ENCODE data around the gene NLGN4X.

Gene NLGN4X

DNA sequence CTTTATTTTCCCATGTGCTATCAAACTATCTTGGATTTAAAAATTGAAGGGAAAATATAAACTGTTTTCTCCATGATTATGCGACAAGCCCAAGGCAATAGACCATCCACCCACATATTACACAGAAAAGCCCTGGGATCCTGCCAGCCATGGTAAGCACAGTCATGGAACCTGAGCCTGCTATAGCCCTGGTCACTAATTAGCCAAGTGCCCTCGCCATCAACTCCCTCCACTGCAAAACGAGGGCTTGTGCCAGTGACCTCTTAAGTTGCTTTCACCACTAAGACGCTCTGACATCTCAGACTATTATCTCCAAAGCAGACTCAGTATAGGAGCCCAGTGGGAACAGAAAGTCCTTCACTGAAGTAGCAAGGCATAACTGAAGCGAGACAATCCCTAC, 69.2 kb downstream of the NLGN4X start:
- peak in 3 of 51 donors; percentile 0 to 2 (median 1) for DNase-seq

DNA sequence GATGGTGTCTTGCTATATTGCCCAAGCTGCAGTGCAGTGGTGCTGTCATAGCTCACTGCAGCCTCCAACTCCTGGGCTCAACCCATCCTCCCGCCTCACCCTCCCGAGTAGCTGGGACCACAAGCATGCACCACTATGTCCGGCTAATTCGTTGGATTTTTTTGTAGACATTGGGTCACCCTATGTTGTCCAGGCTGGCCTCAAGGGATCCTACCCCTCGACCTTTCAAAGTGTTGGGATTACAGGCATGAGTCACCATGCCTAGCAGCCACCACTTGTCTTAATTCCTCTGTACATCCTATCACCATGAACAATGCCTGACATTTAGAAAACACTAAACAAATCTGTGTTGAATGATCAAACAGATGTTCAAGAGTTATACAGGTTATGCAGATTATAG, 76.7 kb downstream of the NLGN4X start:
- DNase-seq, result no peak

DNA sequence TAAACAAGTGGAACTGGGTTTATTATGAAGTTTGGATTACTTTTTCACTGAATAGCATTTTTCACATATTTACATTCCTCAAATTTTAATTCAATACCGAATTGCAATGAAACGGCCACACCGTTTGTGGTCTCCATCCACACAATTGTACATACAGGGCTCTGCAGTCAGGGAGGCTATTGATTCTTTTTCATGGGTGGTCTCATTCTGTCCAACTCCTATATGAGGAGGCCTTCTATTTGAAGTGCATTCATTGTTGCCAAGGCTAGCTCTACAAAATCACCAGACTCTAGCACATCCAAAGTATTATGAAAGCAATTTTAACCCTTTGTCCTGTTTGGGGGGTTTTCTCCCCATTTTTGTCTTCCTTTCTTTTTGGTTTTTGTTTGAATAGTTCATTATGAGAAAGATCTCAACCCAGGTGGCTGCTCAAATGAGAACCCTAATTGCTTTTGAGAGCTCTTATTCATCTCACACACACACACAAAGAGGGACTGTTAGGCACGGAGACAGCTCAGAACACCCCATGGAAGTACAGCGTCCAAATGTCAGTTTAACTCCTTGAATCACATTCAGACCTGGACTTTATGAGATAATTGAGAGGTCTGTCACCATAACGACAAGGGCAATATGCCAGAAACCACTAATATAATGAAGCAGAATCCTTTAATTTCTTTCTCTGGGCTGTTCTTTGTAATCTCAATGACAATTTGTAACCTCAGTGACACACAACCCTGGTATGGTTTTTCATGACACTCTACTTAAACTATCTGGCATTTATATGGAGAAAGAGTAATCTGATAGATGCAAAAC, 79.4 kb downstream of the NLGN4X start:
- DNase-seq, result no peak

DNA sequence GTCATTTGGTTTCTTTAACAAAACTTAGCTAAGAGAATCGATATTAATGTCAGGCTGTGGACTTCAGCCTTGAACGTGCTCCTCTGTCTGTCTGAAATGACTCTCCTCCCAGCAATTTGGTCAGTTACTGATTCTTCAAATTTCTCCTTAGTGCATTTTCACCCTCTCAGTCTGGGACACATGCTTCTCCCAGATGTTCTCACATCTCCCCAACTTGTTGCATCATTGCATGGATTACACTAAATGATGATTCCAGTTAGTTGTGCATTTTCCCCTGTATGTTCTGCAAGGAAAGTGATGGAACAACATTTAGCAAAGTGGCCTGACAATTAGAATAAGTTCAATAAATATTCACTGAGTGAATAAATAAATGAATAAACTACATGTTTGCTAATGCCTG, 94.4 kb downstream of the NLGN4X start:
- DNase-seq, result no peak

DNA sequence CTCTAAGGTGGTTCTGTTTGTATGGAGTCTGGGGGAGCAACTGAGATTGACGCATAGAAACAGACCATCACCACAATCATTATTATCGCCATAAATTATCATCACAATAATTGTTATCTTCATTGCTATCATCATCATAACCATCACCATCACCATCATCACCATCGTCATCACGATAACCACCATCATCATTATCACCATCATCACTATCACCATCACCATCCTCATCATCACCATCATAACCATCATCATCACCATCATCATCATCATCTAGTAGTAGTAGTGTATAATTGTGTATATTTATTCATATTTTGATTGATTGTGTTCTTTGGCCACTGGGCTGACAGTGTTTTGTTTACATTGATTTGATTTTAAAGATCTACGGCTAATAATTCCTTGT, 95.7 kb downstream of the NLGN4X start:
- DNase-seq, result no peak

DNA sequence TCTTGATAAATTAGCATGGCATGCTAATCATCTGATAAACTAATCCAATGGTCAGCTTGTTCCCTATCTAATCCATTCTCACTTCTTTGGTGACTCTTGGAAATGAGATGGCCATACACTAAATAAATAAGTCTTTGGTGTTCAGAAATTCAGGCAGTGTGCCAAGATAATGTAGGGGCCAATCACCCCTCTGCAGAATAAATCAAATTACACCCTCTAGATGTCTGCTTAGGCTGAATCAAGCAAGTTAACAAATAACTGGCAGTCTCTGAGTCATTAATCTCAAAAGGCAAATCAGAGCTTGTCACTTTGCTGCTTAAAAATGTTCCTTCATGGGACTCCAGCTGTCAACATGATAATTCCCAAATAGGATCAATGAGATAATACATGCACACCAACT, 97.4 kb downstream of the NLGN4X start:
- DNase-seq, result no peak

DNA sequence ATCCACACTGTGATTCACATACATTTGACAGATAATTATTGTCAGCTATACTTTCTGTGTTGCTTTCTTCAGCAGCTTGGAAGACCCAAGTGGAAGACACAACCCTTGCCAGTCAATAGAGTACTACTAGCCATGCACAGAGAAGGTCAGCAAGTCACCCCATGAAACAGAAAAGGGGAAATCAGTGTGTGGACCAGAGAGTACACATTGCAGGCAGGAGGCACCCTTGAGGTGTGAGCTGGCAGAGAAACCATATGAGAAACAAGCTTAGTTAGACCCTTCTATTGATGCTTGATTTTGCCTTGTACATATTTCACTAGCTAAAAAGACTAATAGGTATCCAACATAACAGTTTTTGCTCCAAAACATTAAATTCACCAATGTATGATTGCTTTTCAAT, 99.5 kb downstream of the NLGN4X start:
- DNase-seq, result no peak

DNA sequence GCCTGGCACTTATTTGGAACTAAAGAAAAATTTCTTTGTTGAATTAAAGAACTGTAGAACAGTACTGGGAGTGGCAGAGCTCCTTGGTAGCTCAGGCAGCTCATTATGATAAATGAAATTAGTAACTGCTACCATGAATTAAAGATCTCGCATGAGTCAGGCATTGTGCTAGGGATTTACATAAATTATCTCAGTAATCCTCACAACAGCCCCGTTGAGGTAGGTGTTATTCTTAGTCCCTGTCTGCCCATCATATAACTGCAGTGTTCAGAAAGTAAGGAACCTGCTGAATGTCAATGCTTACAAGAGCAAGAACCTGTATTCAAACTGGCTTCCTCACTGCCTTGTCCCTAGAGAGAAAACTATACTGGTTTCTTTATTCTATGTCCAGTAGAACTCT, 108.3 kb downstream of the NLGN4X start:
- no peak for DNase-seq

DNA sequence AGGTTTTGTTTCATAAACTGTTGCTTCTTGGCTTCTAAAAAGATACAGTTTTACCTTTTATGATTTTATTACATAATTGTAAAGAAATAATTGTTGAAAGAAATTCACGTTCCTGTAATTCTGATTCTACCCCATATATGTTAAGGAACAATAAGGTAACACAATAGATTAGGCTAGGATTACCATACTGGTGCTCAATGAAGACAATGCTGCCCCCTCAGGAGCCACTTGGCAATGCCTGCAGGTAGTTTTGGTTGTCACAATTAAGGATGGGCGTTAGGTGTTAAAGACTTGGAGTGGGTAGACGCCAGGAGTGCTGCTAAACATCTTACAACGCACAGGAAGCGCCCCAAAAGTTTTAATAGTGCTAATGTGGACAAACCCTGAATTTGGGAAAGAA, 133.2 kb downstream of the NLGN4X start:
- DNase-seq, result no peak

DNA sequence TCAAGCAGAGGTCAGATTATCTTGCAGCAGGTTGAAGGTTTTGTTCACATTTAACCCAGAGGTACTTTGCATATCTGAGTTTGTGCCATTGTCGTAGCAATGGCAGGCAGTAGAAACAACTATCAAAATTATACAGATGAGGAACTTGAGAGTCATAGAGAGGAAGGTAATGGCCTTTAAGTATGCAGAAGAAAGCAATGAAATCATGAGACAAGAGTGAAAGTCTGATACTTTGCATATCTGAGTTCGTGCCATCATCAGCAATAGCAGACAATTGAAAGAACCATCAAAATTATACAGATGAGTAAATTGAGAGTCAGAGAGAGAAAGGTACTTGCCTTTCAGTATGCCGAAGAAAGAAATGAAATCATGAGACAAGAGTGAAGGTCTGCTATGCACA, 154.1 kb downstream of the NLGN4X start:
- no peak for DNase-seq

DNA sequence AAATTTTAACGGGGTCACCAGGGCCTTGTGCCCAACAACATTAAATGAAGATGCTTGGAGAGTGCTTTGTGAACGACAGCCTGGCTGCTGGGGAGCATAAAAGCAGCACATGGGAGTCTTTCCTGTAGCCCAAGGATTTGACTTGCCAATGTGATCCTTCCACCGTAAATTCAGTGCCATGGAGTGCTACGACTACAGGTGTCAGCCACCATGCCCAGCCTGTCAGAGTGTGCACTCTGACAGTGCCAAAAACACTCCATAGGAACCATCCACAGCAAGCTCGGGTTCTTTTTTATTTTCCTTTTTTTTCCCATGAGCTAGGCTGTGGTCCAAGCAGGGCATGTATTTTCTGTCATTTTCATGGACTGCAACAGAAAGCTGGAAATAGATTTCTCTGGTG, 156.9 kb downstream of the NLGN4X start:
- DNase-seq, result no peak

DNA sequence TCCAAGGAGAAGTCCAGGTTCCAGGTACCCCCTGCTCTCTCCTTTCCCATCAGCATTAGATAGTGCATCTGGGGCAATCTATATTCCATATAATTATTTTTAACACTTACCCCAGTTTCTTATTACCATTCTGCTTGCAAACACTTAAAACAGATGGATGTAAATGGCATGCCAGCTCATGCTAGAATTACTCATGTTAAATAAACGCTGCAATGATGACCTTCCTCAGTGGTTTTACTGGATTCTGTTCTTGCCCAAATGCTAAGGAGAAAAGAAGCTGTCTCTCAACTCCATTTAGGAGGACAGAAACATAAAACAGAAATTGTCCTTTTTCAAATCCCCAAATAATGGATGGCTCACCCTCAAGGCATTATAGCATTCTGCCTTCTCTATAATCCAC, 161.1 kb downstream of the NLGN4X start:
- DNase-seq, result no peak

DNA sequence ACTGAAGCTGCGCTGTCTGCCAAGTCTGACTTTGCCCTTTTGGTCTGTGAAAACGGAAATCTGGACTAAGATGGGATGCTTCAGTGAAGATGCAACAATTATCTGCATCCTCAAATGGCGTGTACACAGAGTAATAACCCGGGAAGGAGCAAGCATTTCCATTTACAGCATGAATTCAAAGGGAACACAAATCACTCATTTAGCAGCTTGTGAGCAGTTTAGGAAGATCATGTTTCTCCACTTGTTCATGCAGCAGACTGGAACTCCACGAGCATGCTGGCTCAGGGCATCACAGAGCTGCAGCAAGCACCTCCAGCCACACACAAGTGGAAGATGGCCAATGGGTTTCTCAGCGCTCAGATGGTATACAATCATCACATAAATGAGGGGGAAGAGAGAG, 175.5 kb downstream of the NLGN4X start:
- DNase-seq, result peak in 2 of 51 donors; percentile 0 to 13

DNA sequence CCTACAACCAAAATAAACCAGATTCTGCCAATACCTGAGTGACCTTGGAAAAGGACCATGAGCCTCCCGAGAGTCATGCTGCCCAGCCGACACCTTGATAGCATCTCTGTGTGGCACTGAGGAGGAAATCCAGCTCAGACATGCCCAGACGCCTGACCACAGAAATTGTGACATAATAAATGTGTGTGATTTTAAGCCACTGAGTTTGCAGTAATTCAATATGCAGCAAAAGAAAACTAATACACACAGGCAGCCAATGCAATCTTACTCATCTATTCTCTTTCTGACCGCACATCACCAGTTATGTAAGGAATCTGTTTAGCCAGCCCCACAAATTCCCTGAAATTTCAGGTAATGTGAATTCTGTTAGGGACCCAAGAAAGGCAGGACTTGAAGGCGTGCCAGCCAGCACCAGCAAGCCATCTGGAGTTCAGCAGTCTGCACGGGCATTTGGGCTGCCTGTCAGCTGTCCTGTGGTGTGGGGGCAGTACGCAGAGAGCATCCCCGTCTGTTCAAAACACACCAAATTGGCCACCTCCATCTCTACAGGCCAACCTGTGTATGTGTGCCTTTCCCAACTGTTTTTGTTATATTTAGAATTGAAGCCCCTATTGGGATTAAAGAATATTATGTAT, 176.4 kb downstream of the NLGN4X start:
- DNase-seq, result peak in 2 of 51 donors; percentile 1 to 4

DNA sequence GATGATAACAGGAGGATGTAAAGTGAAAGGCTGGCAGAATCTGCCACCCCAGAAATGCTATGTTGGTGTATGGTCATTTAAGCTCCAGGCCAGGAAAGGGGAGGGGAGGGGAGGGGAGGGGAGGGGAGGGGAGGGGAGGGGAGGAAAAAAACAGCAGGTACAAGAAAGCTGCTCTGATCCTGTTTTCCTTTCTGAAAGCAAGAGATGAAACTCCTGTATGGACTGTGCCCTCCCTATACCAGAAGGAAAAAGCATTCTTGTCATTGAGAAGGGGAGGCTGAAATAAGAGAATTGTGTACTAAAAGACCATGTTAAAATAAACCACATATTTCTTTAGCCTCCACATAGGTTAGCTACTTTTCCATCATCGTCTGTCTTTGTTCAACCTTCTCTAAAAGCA, 179.5 kb downstream of the NLGN4X start:
- no peak for DNase-seq

DNA sequence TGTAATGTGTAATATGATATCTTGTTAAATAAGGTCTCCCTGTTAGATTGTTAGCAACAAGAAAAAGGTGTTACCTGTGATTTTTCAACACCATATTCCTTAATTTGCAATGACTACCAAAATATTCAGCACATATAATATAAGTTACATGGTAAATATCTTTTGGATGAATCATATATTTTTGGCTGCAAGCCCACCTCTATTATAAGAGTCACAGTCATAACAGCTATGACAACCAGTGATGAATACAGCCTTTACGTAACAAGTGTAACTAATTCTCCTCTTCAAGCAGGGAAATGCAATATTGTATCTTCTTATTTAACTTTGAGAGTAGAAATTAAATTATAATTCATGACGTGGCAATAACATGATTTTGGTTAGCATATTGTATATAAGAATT, 187.0 kb downstream of the NLGN4X start:
- no peak for DNase-seq

DNA sequence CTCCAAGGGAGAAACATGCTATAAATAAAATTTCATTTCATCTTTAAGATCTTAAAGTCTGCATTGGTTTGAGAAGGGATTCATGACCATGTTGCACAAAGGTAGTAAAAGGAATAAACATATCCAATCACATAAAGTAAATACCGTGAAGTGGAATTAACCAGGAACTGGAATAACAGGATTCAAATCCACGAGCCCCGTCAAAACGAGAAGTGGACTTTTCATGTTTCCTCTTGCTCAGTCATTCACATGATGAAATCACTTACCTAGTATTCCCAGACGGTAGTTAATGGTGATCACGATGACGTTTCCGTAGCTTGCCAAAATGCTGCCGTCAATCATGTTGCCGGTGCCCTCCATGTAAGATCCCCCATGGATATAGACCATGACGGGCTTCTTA, 199.7 kb downstream of the NLGN4X start:
- DNase-seq, result no peak

DNA sequence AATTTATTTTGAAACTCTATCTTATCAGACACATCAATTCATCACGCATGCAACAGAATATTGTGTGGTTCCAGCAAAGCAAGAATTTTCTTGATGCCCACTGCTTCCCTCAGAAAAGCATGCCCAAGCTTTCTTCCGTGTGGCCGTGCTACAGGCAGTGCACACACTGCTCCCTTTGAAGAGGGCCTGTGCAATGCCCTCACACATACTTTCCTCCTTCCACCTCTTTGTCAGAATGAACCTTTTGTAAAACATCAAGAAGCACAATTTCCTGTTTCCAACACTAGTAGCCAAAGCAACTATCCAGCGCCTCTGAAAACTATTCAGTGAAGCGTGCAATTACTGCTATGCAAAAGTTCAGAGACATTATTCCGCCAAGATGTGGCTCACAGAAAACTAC, 201.7 kb downstream of the NLGN4X start:
- peak in 2 of 51 donors; percentile 0 to 1 for DNase-seq

DNA sequence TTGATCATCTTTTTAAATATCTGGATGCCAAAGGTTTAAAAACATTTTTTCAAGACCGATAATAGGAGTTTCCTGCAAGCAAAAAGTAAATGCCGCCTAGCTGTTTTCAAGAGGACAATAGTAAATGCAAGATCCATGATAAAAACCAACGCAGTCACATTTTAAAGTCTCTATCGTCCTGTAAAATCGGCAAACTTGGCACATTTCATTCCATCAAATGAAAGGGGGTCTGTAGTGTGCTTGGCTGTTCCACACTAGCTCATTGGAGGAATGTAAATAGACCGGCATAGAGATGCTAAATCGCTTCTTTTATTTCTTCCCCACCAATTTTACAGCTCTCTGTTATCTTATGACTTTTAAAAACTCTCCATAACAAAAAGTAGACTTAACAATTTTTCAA, 202.2 kb downstream of the NLGN4X start:
- DNase-seq, result peak in 1 of 51 donors; percentile 1

DNA sequence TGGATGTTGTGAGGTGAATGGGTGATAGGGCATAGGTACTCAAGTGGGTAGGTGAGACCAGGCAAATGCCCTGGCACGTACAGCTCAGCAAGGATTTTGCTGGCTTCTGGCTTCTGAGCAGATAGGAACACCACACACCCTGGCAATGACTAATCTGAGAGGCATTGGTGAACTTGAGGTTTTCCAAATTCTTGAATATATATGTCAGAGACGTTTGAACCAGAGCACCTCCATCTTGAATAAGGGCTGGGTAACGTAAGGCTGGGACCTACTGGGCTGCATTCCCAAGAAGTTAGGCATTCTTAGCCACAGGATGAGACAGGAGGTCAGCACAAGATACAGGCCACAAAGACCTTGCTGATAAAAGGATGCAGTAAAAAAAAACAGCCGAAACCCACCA, 204.5 kb downstream of the NLGN4X start:
- DNase-seq, result no peak

DNA sequence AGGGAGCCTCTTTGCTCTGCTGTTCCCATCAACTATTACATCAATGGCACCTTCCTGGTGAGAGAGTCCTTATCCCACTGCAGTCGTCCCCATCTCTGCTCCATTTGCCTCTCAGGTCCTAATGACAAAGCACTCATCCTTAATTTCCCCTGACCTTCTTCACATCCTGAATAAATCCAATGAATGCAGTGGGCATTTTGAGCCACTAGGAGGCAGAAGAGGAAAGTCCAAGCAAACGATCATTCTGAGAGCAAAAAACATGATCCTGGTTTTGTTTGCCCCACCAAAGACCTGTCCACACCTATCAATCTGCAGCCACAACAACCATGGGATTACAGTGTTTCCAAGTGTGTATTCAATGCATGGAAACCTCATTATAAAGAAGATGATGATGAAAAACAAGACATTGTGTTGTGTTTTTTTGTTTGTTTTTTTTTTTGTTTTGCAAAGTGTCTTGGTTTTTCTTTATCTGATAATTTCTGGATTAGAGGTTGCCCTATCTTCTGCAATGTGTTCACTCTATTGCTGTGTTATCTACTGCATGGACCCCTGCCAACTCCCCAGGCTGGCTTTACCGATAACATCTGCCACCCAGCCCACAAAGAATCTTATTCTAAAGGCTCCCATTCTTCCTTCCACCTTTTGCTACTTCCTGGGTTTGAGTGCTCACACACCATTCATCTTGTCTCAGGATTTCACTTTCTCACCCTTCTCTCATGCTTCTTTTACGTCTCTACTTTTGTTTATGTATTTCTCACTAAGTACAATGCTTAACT, 207.2 kb downstream of the NLGN4X start:
- peak in 16 of 51 donors; percentile 0 to 29 (median 6) for DNase-seq

DNA sequence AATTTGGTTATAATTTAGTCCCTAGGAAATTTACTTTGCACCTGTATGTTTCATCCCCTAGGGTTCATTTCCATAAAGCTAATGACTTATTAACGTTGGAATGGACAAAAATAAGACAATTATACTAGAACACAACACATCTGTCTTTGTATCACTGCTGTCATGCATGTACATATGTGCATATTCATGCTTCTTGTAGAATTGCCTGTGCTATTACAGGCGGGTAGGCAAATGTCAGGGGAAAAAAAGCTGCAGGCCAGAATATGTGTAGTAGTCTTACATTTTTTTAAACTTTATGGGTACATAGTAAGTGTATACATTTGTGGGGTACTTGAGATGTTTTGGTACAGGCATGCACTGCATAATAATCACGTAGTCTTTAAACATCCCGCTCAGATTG, 209.6 kb downstream of the NLGN4X start:
- DNase-seq, result no peak

DNA sequence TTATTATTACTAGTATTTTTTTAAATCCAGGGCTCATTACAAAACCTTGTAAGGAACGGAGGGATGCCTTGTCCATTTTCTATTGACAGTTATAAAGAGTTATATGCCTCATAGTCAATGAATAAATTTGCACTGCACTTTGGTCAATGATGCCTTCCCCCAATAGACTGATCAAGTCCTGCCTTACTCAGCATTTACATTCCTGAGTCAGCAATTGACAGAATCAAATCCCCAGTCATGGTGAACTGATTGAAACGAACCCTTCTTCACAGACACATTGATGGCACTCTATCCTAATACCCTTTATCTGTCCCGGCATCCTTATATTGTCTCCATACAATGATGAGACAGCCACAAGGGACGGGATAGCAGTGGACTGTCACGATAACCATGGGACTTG, 213.2 kb downstream of the NLGN4X start:
- DNase-seq, result no peak
